ENCODE data around the gene MAP1LC3B.

- no peak for TF ChIP-seq POLR2AphosphoS5 (IDR thresholded peaks at IDR 0.05; ENCODE audit: low read depth, low read length)
- TF ChIP-seq POLR2A (IDR thresholded peaks at IDR 0.05; ENCODE audit: low read depth, low read length), result no peak
- TF ChIP-seq TAF1 (IDR thresholded peaks at IDR 0.05; ENCODE audit: low read depth, low read length), result no peak
- TF ChIP-seq POU2F2 (IDR thresholded peaks at IDR 0.05; ENCODE audit: low read depth, low read length), result no peak
- no peak for TF ChIP-seq SPI1 (IDR thresholded peaks at IDR 0.05; ENCODE audit: low read depth, low read length)
- no peak for TF ChIP-seq PAX5 (IDR thresholded peaks at IDR 0.05; ENCODE audit: insufficient read depth, low read length, severe bottlenecking)
Measured at GRCh38 chr16:87360862-87361610, 31.1 kb upstream of the MAP1LC3B start.

Data from GM12891 (cell line).